NCI-H2107 treated with DMSO at 0.1 percent for 48 hours (cell line): ENCODE data around the gene RPS6KL1.
A peak's percentile ranks its signal among the peaks of the same experiment; 100 is the strongest.

Source experiments
- DNase-seq: peaks from one replicate; lab custom pipeline; 2025; ENCODE audit not compliant: unreplicated experiment; lab: John Stamatoyannopoulos, UW

RPS6KL1 gene

DNA sequence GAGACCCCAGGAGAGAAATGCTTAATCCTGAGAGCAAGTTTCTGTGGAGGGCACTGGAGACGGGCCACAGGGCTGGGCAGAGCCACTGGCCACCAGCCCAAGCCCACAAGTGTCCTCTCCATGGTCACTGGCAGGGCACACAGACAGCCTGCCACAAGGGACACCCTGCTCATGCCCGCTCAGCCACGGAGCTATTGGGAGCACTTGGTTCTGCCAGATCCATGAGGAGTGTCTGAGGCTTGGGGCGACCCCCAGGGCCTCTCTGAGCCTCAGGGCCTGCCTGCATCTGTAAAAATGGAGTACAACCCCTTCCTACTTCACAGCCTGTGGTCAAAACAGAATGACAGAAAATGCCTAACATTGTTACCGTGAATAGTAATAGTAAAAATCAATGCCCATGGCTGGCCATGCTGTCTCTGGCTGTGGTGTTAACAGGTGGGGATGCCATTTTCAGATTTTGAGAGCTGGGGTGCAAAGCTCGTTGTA lies 29.2 kb upstream of the RPS6KL1 start:
- no peak for DNase-seq

DNA sequence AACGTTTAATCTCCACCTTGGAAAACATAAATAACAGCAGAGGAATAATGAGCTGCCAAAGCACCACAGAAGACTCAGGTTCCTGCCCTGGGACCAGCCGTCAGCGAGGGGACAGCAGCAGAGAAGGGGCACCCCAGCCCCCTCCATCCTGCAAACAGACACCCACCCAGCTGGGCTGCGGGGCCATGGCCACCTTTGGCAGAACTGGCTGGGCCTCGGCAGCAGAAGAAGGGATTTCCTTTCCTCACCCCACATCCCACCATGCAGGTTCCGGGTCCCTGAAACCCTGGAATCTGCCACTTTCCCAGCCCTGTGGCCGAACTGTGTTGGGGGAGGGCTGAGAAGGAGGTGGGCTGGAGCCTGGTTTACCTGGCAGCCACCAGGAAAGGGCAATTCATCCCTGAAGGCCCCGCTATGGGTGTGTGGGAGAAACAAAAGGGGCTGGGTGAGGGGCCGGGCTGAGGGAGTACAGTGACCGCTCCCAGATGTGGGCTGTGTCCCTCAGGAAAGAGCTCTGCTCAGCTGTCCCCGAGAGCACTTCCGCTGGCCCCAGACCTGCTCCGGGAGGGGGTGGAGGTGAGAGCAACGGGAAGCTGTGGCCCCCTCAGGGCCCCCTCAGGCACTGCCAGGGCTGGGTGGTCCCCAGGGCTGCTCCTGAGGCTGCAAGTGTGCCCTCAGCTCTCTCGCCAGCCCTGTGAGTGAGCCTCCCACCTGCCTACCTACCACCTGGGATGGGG lies 28.6 kb upstream of the RPS6KL1 start:
- DNase-seq: no peak

DNA sequence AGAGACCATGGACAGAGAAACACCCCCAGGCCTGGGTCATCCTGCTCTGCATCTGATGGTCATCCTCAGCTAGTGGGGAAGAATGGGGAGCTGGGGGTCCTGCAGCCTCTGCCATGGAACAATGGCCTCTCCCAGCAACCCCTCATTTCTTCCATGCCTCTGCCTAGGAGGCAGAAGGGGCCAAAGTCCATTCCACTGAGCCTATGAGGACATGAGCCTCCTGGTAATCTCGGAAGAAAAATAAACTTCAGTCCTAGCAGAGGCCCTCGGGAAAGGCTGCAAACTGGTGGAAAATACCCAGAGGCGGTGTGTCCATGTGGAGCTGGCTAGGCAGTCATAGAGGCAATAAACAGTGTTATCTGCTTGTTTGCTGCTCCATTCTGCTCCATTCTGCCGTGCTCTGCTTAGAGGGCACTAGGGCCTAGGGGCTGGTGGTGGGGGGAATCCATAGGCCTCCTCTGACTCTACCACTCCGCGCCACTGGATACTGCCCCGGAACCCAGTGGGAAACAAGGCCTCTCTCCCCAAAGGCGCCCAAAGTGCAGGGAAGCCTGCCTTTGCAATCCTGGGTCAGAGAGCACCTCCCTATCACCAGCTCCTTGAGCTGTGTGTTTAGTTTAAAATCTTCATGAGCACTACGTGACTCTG lies 27.9 kb upstream of the RPS6KL1 start:
- DNase-seq: no peak

DNA sequence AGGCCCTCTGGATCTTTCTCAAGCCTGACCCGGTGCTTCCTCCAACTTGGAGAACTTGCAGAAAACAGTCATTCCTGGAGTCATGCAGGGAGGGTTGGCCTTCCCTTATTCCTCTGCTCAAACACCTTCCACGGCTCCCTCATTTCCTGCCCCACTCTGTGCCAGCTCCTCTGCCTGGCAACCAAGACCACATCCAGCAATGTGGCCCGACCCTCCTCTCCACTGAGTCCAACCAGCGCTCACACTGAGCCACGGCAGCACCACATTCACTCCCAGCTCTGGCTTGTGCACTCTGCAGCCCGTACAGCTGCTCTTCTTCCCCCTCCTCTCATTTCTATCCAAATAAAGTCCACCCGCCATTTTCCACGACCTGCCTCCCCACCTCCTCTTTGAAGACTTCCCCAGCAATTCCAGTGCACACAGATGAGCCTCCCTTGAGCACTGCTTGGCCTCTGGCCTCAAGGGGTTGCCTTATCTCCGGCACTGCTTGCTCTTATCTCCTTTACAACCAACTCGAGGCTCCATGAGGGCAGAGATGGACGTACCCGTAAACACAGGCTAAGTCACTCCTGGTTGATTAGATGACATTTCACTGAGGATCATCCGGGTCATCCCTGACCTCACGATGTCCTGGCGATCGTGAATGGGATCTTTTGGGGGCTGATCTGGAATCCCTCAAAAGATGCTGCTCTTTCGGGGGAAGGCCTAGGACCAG lies 27.0 kb upstream of the RPS6KL1 start:
- no peak for DNase-seq

DNA sequence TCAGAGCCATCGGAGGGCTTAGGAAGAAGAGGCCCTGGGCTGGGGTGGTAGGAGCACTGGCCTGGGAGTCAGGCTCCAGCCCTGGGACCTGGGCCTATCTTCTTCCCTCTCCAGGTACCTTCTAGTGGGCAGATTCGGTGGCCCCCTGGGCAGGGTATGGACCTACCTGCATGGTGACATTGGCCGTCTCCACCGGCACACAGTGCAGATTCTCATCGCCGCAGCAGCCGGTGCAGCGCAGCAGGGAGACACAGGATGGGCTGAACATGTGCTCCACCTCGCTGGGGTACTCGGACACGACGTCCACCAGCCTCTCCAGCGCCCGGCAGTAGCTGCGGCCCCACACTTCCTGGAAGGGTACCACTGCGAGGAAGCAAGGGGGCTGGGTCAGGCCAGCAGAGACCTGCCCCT lies 26.1 kb upstream of the RPS6KL1 start:
- no peak for DNase-seq

DNA sequence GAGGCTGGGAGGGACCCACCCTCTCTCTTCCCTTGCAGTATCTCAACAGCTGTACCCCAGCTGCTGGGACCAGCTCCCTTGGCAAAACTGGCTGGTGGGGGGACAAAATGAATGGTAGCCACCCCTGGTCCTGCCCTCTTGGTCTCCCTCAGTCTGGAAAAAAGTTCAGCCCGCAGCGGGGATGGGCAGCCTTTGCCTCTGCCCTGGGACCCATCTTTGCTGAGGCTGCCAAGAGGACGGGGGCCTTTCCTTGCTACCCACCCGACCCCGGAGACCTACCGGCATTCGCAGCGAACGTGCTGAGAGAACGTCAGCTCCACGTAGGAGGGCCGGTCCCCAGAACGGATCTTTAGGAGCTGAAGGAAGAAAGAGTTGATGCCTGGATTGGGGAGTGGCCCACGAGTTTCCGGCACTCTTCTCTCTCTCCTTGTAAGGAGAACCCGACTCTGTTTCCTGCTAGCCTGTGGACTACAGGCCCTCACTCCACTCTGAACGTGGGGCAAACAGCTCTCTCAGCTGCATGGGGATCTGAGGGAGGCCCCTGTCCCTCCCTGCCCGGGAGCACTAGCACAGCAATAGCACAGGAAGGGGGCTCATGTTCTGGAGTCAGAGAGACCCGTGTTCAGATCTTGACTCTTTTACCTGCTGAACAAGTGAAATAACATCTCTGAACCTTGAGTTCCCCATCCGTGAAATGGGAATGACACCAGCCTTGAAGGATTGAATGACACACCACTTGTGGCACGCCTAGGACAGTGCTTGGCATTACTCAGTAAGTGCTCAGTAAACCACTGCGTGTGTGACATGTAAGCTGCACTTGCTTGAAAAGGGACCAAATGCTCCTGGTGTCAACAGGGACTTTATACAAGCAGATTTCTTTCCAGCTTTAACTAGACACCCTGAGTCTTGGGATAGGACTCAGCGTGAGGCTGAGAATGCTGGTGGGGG lies 25.4 kb upstream of the RPS6KL1 start:
- no peak for DNase-seq

DNA sequence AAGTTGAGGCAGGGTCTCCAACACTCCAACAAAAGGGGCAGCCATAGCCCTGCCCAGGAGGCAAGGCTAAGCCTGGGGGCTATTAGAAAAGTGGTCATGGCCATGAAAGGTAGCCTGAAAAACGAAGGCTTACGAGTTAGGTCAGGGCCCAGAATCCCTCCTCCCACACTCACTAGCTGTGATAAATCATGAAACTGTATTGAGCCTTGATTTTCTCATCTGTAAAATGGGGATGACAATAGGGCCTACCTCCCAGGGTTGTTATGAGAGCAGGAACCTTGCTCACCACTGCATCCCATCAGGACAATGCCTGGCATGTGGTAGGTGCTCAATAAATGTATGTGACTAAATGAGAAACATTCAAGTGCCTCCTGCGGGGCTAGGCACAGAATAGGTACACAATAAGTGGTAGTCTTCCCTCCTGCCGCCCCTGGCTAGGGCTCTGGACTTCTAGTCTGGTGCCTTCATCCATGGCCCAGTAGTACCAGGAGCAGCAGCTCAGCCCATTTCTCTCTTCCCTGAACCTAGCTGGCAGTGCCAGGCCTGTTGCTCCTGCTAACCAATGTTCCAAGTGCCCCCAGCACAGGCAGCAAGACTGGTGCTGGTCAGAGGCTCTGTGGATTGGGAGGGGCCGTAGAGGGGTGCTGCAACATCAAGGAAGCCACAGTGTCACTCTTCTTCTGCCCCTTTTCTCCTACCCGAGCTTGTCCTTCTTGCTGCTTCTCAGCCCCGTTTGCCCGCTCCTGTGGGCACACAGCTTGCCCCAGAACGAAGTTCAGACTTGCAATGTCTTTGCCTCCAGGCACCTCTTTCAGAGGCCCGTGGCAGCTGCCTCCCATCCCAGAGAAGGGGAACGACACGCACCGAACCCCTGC lies 24.5 kb upstream of the RPS6KL1 start:
- no peak for DNase-seq

DNA sequence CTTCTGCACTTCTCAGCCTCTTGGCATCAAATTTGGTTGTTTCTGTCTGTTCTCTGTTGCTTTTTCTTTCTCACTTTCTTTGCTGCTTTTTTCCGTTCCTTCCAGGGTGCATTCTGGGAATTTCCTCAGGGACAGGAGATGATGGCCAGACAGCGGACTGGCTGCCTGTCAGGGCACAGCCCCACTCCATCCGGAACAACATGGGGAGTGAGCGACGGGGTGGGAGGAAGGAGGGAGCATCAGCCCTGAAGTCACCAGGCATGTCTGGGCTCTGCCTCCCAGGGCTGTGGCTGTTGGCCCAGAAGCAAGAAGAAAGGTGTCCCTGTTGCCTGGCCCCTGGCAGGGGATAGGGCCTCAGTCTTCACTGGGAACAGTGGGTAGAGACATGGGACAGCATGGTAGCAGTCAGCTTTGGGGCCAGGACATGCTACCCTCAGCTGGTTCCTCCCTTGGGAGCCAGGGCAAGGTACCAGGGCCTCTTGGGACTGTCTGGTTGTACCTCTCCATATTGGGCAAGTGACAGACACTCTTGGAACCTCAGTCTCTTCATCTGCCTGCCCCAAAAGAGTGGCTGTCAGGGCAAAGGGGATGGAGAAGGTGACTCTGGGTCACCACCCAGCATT lies 23.7 kb upstream of the RPS6KL1 start:
- DNase-seq: no peak

DNA sequence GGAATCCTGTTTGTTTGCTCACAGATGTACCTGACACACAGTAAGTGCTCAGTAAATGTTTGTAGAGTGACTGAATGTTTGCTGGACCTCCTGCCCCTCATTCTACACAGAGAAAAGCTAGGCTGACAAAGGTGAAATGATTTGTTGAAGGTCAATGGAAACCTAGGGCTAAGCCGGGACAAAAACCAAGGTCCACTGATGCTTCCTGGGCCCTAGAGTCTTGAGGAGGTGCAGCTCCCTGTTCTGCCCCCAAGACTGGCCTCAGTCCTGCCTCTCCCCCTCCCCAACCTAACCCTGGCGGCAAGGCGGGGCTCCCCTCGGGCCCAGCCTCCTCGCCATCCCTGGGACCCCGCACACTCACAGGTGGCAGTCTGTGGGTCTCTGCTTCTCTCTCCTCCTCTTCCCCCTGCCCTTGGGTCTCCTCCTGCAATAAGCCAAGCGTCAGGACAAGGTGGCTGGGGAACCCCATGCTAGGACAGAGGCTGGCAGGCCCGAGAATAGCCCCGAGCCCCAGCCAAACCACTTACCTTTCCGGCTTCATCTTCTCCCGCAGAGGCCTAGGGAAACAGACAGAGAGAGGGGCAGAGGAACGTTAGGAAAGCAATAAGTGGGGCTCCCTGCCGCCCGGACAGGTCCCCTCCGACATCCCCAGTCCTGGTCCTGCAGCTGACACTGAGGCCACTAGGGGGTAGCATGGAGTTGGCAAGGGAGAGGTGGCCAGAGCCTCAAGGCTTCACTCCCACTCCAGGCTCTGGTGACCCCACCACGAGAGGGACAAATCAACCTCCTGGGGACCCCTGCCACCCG lies 23.0 kb upstream of the RPS6KL1 start:
- peak; percentile 44 for DNase-seq

DNA sequence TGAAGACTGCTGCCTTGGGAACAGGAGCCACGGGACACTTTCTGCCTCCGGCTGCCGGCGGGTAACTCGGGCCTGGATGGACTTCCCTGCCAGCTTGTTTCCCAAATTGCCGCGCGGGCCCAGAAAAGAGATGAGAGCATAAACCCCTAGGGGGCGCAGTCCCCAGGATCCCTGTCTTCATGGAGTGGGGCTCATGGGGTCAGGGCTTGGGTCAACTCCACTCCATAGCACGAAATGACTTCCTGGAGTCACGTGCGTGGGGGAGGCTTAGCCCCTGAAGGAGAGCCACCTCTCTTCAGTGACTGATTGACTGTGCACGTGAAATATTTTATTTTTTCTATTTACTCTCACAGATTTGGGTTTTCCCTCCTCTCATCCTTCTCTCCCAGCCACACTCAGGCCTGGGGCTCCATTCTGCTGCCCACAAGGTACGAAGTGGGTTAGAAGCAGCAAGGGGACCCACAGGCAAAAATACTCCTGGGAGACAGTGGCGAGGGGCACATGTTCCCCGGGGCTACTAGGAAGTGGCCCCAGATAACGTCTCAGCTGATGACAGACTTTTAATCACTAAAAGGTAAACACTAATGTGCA lies 22.3 kb upstream of the RPS6KL1 start:
- DNase-seq: no peak

DNA sequence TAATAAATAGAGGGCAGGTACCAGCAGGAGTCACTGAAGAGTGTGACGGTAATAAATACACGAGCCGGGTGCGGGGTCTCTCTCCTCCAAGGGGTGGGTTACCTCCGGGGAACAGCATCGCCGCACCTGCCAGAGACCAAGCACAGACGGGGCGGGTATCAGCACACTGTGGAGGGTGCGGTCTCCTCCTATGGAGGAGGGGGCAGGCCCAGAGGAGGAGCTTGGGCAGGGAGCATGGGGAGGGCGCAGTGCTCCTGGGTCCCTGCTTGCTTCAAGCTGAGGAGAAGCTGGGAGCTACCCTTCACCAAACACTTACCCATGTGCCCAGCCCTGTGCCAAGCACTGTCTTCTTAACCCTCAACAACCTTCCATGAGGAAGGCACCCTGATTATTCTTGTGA lies 19.5 kb upstream of the RPS6KL1 start:
- no peak for DNase-seq

DNA sequence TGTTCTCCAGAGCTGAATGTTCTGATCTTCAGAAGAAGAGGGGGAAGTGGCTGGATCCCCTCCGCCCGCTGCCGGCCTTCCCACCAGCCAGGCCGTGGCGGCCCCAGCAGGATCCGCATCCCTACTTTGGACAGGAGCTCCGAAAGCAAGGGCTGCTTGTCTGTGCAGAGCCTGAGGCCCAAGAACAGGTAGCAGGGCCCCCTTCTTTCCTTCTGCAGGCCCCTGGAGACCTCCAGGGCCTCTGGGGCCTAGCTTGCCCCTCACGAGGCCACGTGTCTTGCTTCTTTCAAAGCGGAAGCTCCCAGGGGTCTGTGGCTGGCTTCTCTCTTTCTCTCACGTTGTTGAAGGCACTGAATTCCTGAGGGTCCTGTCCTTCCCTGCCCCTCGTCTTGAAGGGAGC lies 19.1 kb upstream of the RPS6KL1 start:
- DNase-seq: no peak

DNA sequence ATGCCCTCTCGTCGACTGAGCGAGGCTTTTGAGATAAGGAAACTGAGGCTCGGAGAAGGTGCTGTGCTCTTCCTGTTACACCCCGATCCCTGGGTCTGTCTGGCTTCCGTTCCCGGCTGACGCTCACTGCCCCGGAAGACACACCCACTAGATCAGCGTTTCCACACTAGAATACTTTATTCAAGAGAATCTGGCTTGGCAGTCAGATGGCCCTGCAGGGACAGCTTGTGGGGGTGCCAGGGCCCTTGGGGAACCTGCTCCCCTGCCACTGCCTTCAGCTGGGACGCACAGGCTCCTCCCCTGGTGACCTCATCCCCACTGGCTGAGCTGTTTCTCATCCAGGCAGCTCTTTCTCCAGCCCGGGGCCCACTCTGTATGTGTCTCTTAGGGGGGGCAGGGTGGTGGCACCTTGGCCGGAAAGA lies 18.6 kb upstream of the RPS6KL1 start:
- no peak for DNase-seq

DNA sequence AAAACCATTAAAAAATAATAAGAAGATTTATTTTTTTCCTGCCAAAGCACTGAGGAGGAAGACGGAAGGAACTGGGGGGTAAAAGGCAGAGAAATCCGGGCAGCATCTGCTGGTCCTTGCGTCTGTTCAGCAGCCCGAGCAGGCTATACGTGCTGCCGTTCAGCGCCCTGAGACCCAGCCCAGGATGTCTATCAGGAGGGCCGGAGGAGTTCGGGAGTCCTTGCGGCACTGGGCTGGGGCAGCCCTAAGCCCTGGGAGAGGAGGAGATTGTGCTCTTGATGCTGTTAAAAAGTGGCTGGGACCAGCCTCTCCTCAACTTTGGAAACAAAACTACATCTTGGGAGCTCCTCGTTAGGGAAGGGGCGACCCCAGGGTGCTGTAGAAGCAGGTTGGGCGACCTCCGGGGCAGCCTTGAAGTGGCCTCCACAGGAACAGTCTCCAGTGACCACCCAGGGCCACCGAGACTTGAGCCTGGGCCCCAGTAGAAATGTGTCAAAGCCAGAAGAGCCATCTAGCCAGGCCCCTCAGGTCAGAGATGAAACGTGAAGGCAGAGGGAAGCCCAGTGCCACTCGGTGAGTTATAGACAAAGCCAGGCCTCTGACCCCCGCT lies 18.0 kb upstream of the RPS6KL1 start:
- DNase-seq: no peak

DNA sequence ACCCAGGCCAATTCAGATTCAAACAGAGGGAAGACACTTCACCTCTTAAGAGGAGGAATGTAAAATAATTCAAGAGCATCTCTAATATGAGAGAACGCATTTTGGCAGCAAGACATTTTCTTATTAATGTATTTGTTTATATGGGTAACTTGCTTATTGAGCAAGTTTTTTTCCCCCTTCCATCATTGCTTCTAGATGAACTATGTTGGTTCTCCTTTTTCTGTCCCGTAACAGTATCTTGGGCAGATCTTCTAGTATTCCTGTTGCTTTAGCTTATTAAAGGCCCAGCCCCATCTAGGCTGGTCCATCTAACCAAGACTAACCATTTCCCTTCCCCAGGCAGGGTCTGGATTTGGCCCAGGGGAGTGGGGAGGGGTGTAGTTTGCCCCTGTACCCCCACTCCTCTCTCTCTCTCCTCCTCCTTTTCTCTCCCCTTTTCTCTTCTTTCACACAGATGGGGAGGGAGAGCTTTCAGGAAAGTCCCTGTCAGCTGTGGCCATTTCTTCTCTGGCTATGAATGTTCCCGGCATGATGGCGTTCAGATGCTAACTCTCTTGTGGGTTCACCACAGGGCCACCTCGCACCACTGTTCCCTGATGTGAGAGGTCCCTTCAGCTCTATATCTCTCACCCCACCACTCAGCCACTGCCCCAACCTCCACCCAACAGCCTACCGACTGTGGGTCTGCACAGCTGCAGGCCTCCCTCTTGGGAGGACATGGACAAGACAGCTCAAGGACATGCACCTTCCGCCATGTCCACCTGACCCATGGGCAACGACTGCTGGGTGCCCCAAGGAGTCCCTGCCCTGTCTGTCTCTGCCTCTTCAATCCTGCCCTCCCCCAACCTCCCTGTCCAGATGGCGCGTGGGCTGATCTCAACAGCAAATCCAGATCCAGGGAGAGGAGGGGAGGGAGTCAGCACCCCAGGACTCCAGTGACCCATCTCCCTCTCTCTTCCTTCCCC lies 15.8 kb upstream of the RPS6KL1 start:
- no peak for DNase-seq

DNA sequence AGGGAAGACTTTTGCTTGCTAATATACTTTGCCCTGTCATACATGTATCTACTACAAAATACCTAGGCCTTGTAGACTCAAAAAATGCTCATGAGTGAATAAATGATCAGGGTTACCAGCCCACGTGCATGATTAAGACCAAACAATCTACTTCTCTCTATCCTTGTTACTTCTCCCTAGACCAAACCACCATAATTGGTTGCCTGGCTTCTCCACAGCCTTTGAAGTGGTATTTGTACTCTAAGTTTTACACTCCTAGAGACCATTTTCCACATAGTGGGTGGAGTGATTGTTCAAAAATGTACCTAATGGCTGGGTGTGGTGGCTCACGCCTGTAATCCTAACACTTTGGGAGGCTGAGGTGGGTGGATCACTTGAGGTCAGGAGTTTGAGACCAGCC lies 14.1 kb upstream of the RPS6KL1 start:
- DNase-seq: no peak

DNA sequence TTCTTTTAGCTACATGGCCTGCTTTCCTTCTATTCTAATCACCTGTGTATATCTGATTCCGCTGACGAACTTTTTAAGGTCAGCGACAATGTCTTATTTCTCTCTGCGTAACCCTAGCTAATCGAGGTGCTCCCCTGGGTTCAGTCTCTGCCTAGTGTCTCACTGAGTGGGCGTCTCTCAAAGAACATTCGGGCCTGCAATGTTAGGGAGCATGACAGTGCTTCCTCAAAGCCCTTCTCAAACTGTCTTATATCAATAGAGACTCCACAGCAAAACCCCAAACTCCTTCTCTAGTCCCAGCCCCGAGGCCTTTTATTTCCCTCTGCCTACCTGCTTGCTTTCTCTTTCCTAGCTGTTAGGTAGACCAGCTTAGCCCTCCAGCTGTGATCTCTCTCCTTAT lies 13.7 kb upstream of the RPS6KL1 start:
- DNase-seq: no peak
